ENCODE results near the gene TUBB4A. TPM values are rescaled to one million over a fixed set of nuclear protein-coding genes. Genes with fewer than 3 reads are reported as not detected.

TUBB4A gene
- total and polyA plus RNA-seq, 9 of the 15 experiments (the other 6 are each of a cell fraction or from before 2014, with no cell fraction given): 0.14 to 7.0 (median 0.75) TPM

DNA sequence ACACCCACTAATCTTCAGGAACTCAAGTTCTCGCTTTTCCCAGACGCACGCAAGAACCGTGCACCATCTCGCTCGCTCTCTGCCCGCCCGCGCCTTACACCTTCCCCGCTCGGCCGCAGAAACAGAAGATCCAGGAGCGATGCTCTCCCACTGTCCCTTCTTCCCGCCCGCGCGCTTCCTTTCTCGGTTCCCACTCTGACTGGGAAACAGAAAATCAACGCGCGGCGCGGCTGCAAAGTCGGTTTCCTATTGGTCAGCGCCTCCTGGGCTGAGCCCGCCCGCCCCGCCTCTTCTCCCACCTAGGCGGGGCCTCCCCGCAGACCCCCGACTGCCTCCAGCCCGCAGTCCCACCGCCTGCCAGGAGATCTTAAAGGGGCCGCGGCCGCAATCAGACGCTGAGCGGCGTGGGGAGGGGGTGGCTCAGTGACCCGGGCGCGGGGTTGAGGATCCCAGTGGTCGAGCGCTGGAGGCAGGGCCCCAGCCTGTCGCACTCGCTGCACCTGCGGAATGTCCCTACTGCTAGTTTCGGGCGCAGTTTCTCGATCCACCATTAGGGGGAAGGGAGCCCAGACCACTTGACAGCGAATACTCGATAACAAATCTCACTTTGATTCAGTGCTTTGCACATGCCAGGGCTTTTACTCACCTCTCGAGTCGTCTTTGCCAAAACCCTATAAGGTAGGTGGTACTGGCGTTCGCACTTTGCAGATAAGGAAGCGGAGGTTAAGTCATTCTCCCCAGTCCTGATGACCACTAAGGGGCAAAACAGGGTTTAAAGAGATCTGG lies 41.8 kb downstream of the TUBB4A start (continued):
- no peak for TF ChIP-seq KAT2B (IDR thresholded peaks at IDR 0.05; ENCODE audit: low read depth, low read length)
- no peak for TF ChIP-seq ZFP36 (IDR thresholded peaks at IDR 0.05; ENCODE audit: low read depth, low read length, partially characterized antibody)
- TF ChIP-seq THRA (IDR thresholded peaks at IDR 0.05): no peak
- no peak for TF ChIP-seq HMG20A (CRISPR knock-in tag; conservative IDR thresholded peaks at IDR 0.05)
- TF ChIP-seq, protein P1, sequence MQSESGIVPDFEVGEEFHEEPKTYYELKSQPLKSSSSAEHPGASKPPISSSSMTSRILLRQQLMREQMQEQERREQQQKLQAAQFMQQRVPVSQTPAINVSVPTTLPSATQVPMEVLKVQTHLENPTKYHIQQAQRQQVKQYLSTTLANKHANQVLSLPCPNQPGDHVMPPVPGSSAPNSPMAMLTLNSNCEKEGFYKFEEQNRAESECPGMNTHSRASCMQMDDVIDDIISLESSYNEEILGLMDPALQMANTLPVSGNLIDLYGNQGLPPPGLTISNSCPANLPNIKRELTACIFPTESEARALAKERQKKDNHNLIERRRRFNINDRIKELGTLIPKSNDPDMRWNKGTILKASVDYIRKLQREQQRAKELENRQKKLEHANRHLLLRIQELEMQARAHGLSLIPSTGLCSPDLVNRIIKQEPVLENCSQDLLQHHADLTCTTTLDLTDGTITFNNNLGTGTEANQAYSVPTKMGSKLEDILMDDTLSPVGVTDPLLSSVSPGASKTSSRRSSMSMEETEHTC (IDR thresholded peaks at IDR 0.05): no peak
- TF ChIP-seq HLTF (IDR thresholded peaks at IDR 0.05): no peak
- peak; percentile 72 for TF ChIP-seq FOXM1 (IDR thresholded peaks at IDR 0.05; ENCODE audit: low read depth)
- TF ChIP-seq FOXM1 (CRISPR knock-in tag; IDR thresholded peaks at IDR 0.05; ENCODE audit: low read depth): no peak
- TF ChIP-seq NR3C1 (CRISPR knock-in tag; IDR thresholded peaks at IDR 0.05): no peak
- no peak for TF ChIP-seq RFX7 (CRISPR knock-in tag; IDR thresholded peaks at IDR 0.05)
- no peak for TF ChIP-seq ZNF584 (CRISPR knock-in tag; IDR thresholded peaks at IDR 0.05; ENCODE audit: low read depth)
- TF ChIP-seq FOXJ3 (CRISPR knock-in tag; IDR thresholded peaks at IDR 0.05): no peak
- 0 out of 4 replicates have a peak, but pooled peaks of 1 of the 2 experiments have one; percentile 20 for TF ChIP-seq ZNF318 (IDR thresholded peaks at IDR 0.05; ENCODE audit: borderline replicate concordance in 1 of 2, low read depth in 1 of 2)
